ENCODE measurements around the gene CATSPERE. TPM values are rescaled to one million over a fixed set of nuclear protein-coding genes. Genes with fewer than 3 reads are reported as not detected.
A peak's percentile ranks its signal among the peaks of the same experiment; 100 is the strongest.
"Not testable (repeated sequence)": the region's sequence is repeated elsewhere in the genome, so short reads cannot be mapped to it uniquely, and the experiment has no call there.

CATSPERE gene
- total RNA-seq, 1 donor from 2014 or later: 1.1 TPM

DNA sequence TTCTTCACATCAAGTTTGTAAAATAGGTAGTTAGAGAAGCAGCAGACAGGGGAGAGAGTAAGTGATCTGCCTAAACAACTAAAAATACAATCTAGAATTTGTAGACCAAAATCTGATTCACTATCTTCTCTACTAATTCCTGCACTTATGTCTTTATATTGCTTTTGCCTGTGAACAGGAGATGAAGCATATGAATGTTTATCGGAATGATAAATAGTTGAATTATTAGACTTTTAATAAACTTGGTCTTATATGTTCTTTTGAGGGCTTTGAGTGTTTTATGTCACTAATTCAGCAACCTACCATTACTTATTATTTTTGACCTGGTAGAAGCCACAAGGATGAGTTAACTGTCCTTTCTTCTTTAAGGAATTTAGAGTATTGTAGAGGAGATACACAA is 194.1 kb downstream of the CATSPERE start:
- no peak for DNase-seq (ENCODE audit: low spot score)
- no peaks in the 10 kb centered on the region for H3K9me3 Mint-ChIP-seq (ENCODE audit: unreplicated experiment)
- H3K4me1 Mint-ChIP-seq (ENCODE audit: unreplicated experiment): peaks cover 32% of the 10 kb centered on the region

DNA sequence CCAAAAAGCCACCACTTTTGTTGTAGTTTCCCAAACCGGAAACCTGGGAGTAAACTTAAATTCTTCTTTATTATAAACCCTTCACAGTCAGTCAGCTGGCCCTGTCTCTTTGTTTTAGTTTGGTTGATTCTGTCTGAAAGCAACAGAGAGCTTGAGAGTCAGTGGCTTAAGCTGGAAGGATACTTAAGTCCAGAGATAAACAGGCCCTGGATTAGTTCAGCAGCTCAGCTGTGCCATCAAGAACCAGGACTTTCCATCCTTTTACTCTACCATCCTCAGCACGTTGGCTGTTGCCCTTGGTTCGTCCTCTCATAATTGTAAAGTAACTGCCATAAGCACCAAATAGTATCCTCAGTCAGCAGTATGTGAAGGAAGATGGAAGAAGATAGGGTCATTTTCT is 196.3 kb downstream of the CATSPERE start:
- TF ChIP-seq, protein P1, sequence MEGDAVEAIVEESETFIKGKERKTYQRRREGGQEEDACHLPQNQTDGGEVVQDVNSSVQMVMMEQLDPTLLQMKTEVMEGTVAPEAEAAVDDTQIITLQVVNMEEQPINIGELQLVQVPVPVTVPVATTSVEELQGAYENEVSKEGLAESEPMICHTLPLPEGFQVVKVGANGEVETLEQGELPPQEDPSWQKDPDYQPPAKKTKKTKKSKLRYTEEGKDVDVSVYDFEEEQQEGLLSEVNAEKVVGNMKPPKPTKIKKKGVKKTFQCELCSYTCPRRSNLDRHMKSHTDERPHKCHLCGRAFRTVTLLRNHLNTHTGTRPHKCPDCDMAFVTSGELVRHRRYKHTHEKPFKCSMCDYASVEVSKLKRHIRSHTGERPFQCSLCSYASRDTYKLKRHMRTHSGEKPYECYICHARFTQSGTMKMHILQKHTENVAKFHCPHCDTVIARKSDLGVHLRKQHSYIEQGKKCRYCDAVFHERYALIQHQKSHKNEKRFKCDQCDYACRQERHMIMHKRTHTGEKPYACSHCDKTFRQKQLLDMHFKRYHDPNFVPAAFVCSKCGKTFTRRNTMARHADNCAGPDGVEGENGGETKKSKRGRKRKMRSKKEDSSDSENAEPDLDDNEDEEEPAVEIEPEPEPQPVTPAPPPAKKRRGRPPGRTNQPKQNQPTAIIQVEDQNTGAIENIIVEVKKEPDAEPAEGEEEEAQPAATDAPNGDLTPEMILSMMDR (IDR thresholded peaks at IDR 0.05; ENCODE audit: unreplicated experiment): no peak
- Mint-ChIP-seq H3K4me1 (ENCODE audit: unreplicated experiment) (peaks cover 25% of the 10 kb centered on the region), H3K4me3 (ENCODE audit: unreplicated experiment) (peak overlapping the region; percentile 30), H3K9me3 (ENCODE audit: unreplicated experiment) (no peaks in the 10 kb centered on the region), H3K36me3 (ENCODE audit: low read depth, unreplicated experiment) (peaks cover 30% of the 10 kb centered on the region), H3K27me3 (ENCODE audit: unreplicated experiment) (no peaks in the 10 kb centered on the region), H3K27ac (ENCODE audit: unreplicated experiment) (peak overlapping the region; percentile 14)
- no peak for DNase-seq (ENCODE audit: low spot score)

More for the DNA sequence above, 194.1 kb downstream of the CATSPERE start:
- Mint-ChIP-seq H3K27me3 (ENCODE audit: unreplicated experiment) (no peaks in the 10 kb centered on the region), H3K27ac (ENCODE audit: unreplicated experiment) (no peak overlapping the region), H3K36me3 (ENCODE audit: low read depth, unreplicated experiment) (peaks cover 21% of the 10 kb centered on the region), H3K4me3 (ENCODE audit: unreplicated experiment) (no peak overlapping the region)
- TF ChIP-seq, protein P1 (IDR thresholded peaks at IDR 0.05; ENCODE audit: unreplicated experiment): no peak

DNA sequence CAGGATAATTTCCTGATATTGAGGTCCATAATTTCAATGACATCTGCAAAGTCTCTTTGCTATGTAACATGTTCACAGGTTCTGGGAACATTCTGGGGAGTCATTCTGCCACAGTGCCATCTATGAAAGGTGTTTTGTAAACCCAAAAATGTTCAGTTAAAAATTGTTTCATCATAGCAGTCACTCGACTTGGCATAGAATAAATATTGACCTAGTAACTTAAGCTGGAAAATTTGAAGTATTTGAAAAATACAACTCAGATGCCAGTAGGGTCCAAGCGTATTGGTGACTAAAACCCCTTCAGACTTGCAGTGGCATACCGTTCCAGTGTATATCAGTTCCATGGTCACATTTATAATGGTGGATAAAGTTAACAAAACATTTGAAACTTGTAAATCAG is 198.6 kb downstream of the CATSPERE start:
- TF ChIP-seq, protein P1 (IDR thresholded peaks at IDR 0.05; ENCODE audit: unreplicated experiment): no peak
- Mint-ChIP-seq H3K36me3 (ENCODE audit: low read depth, unreplicated experiment) (peaks cover 34% of the 10 kb centered on the region), H3K9me3 (ENCODE audit: unreplicated experiment) (no peaks in the 10 kb centered on the region), H3K27me3 (ENCODE audit: unreplicated experiment) (no peaks in the 10 kb centered on the region), H3K4me3 (ENCODE audit: unreplicated experiment) (no peak overlapping the region), H3K4me1 (ENCODE audit: unreplicated experiment) (peaks cover 24% of the 10 kb centered on the region), H3K27ac (ENCODE audit: unreplicated experiment) (no peak overlapping the region)
- no peak for DNase-seq (ENCODE audit: low spot score)

DNA sequence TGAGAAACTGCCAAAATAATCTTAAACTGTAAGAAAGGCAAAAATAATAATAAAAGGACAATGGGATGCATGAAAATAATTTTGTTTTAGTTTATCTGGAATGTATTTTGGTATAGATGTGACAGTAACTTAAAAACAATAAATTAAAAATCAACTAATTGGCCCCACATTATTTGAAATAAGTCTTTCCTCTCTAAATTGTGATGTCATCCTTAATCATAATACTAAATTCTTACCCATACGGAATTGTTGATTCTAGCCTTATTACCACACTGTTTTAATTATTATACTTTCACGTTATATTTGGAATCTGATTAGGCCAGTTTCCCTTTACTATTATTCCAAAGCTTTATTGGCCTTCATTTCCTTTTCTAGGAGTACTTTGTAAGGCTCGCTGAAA is 199.5 kb downstream of the CATSPERE start:
- no peaks in the 10 kb centered on the region for H3K9me3 Mint-ChIP-seq (ENCODE audit: unreplicated experiment)
- no peak overlapping the region for H3K4me3 Mint-ChIP-seq (ENCODE audit: unreplicated experiment)
- peaks cover 34% of the 10 kb centered on the region for H3K36me3 Mint-ChIP-seq (ENCODE audit: low read depth, unreplicated experiment)
- TF ChIP-seq, protein P1 (IDR thresholded peaks at IDR 0.05; ENCODE audit: unreplicated experiment): no peak
- no peak for DNase-seq (ENCODE audit: low spot score)
- no peak overlapping the region for H3K27ac Mint-ChIP-seq (ENCODE audit: unreplicated experiment)
- peaks cover 24% of the 10 kb centered on the region for H3K4me1 Mint-ChIP-seq (ENCODE audit: unreplicated experiment)
- H3K27me3 Mint-ChIP-seq (ENCODE audit: unreplicated experiment): no peaks in the 10 kb centered on the region

DNA sequence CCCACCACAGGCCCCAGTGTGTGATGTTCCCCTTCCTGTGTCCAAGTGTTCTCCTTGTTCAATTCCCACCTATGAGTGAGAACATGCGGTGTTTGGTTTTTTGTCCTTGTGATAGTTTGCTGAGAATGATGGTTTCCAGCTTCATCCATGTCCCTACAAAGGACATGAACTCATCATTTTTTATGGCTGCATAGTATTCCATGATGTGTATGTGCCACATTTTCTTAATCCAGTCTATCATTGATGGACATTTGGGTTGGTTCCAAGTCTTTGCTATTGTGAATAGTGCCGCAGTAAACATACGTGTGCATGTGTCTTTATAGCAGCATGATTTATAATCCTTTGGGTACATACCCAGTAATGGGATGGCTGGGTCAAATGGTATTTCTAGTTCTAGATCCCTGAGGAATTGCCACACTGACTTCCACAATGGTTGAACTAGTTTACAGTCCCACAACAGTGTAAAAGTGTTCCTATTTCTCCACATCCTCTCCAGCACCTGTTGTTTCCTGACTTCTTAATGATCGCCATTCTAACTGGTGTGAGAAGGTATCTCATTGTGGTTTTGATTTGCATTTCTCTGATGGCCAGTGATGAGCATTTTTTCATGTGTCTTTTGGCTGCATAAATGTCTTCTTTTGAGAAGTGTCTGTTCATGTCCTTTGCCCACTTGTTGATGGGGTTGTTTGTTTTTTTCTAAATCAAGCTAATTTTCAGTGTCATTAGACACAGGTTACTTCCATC is 200.7 kb downstream of the CATSPERE start:
- H3K27ac Mint-ChIP-seq (ENCODE audit: unreplicated experiment); H3K27me3 Mint-ChIP-seq (ENCODE audit: unreplicated experiment); DNase-seq (ENCODE audit: low spot score); H3K4me3 Mint-ChIP-seq (ENCODE audit: unreplicated experiment); H3K9me3 Mint-ChIP-seq (ENCODE audit: unreplicated experiment): not testable (repeated sequence)
- Mint-ChIP-seq H3K4me1 (ENCODE audit: unreplicated experiment) (peaks cover 19% of the 10 kb centered on the region), H3K36me3 (ENCODE audit: low read depth, unreplicated experiment) (peaks cover 34% of the 10 kb centered on the region)

All from endothelial cell (in vitro differentiated cells).